GM12878 (cell line): Measurements from ENCODE around the gene FANCC. TPM values are rescaled to one million over a fixed set of nuclear protein-coding genes. Genes with fewer than 3 reads are reported as not detected.
A peak's percentile ranks its signal among the peaks of the same experiment; 100 is the strongest.

Experiments
- ATF7 ChIP-seq: fragments of 450-650 bp; IDR thresholded peaks from 2 replicates; pipeline ENCODE4 v1.6.1; 2016; ENCODE audit warnings: low read depth, mild to moderate bottlenecking
- BHLHE40 ChIP-seq, 2 experiments: fragments of 450-650 bp in 1 of 2; IDR thresholded peaks; 2 replicates each; pipeline ENCODE4 v1.6.1; 2011 to 2017; ENCODE audit warnings: low read depth in 2 of 2, borderline replicate concordance in 1 of 2, improper control_type of control experiment in 1 of 2, low read length in 1 of 2, mild to moderate bottlenecking in 1 of 2
- BRCA1 ChIP-seq: IDR thresholded peaks from 2 replicates; pipeline ENCODE4 v1.6.1; 2011; ENCODE audit warnings: low read depth, low read length, improper control_type of control experiment
- CBX5 ChIP-seq: sonication (generic); IDR thresholded peaks from 2 replicates; pipeline ENCODE4 v1.6.1; 2016; ENCODE audit warnings: low read depth, moderate library complexity, mild to moderate bottlenecking, inconsistent platforms
- CHD2 ChIP-seq: IDR thresholded peaks from 2 replicates; pipeline ENCODE4 v1.6.1; 2011; ENCODE audit warnings: low read depth, low read length, improper control_type of control experiment, borderline replicate concordance
- CREM ChIP-seq: IDR thresholded peaks from 2 replicates; pipeline ENCODE4 v1.6.1; 2014; ENCODE audit warnings: antibody characterized with exemption, low read depth
- E4F1 ChIP-seq: fragments of 450-650 bp; IDR thresholded peaks from 2 replicates; pipeline ENCODE4 v1.6.1; 2018; ENCODE audit warnings: borderline replicate concordance, mild to moderate bottlenecking; ENCODE audit not compliant: partially characterized antibody
- ESRRA ChIP-seq: IDR thresholded peaks from 2 replicates; pipeline ENCODE4 v1.6.1; 2012; ENCODE audit warnings: mild to moderate bottlenecking, low read length, improper control_type of control experiment
- ETV6 ChIP-seq, 2 experiments: fragments of 450-650 bp in 1 of 2; IDR thresholded peaks in 1 of 2; conservative IDR thresholded peaks in 1 of 2; 2 replicates each; pipeline ENCODE4 v1.6.1; 2014; ENCODE audit warnings: antibody characterized with exemption in 1 of 2, borderline replicate concordance in 1 of 2, low read depth in 1 of 2, mild to moderate bottlenecking in 1 of 2, moderate library complexity in 1 of 2
- IKZF1 ChIP-seq: fragments of 450-650 bp; conservative IDR thresholded peaks from 2 replicates; pipeline ENCODE4 v1.6.1; 2017; ENCODE audit warnings: antibody characterized with exemption, mild to moderate bottlenecking
- KAT2A ChIP-seq: conservative IDR thresholded peaks from 2 replicates; pipeline ENCODE4 v1.6.1; 2011; ENCODE audit warnings: low read depth, low read length; ENCODE audit not compliant: control insufficient read depth
- MAX ChIP-seq: IDR thresholded peaks from 2 replicates; pipeline ENCODE4 v1.6.1; 2012; ENCODE audit warnings: low read depth, low read length, improper control_type of control experiment
- MYB ChIP-seq: fragments of 150-350 bp; IDR thresholded peaks from 2 replicates; pipeline ENCODE4 v1.6.1; 2014; ENCODE audit warnings: mild to moderate bottlenecking, low read depth, low read length, borderline replicate concordance
- MYC ChIP-seq: IDR thresholded peaks from 2 replicates; pipeline ENCODE4 v1.6.1; 2011; ENCODE audit warnings: mild to moderate bottlenecking, low read length, moderate library complexity, inconsistent platforms; ENCODE audit not compliant: insufficient read depth, insufficient replicate concordance, insufficient read length, severe bottlenecking
- NFIC ChIP-seq: IDR thresholded peaks from 2 replicates; pipeline ENCODE4 v1.6.1; 2012; ENCODE audit warnings: low read depth, mild to moderate bottlenecking, inconsistent platforms, low read length, moderate library complexity
- NFYB ChIP-seq: IDR thresholded peaks from 2 replicates; pipeline ENCODE4 v1.6.1; 2011; ENCODE audit warnings: low read depth, mild to moderate bottlenecking, low read length, improper control_type of control experiment, moderate library complexity; ENCODE audit not compliant: insufficient read depth
- NRF1 ChIP-seq: conservative IDR thresholded peaks from 2 replicates; pipeline ENCODE4 v1.6.1; 2011; ENCODE audit warnings: mild to moderate bottlenecking, low read depth, low read length, improper control_type of control experiment
- PAX8 ChIP-seq: fragments of 450-650 bp; IDR thresholded peaks from 2 replicates; pipeline ENCODE4 v1.6.1; 2017; ENCODE audit warnings: mild to moderate bottlenecking, moderate library complexity
- RAD51 ChIP-seq: fragments of 450-650 bp; IDR thresholded peaks from 2 replicates; pipeline ENCODE4 v1.6.1; 2016; ENCODE audit warnings: moderate library complexity, mild to moderate bottlenecking, inconsistent platforms
- RB1 ChIP-seq: fragments of 450-650 bp; formaldehyde crosslinking; IDR thresholded peaks from 2 replicates; pipeline ENCODE4 v1.6.1; 2017; ENCODE audit warnings: mild to moderate bottlenecking, borderline replicate concordance
- SMC3 ChIP-seq: IDR thresholded peaks from 2 replicates; pipeline ENCODE4 v1.6.1; 2011; ENCODE audit warnings: low read length, improper control_type of control experiment, borderline replicate concordance
- USF2 ChIP-seq: IDR thresholded peaks from 2 replicates; pipeline ENCODE4 v1.6.1; 2011; ENCODE audit warnings: low read depth, low read length, improper control_type of control experiment, borderline replicate concordance
- ZBTB33 ChIP-seq: fragments of 450-650 bp; IDR thresholded peaks from 2 replicates; pipeline ENCODE4 v1.6.1; 2017; ENCODE audit warnings: mild to moderate bottlenecking
- ZNF274 ChIP-seq: IDR thresholded peaks from one replicate; pipeline ENCODE4 v1.8.0; 2011; ENCODE audit not compliant: insufficient read length, insufficient read depth
- ZNF622 ChIP-seq: fragments of 450-650 bp; IDR thresholded peaks from 2 replicates; pipeline ENCODE4 v1.6.1; 2017; ENCODE audit warnings: mild to moderate bottlenecking, inconsistent platforms
- polyA plus RNA-seq, 11 experiments: library from polyadenylated mRNA; depleted of rRNA in 4 of 11; unstranded in 6 of 11; stranded (reverse) in 5 of 11; fragments of >200 nt; fragmentation: Nextera tagmentation in 4 of 11; fragmentation: Illumina TruSeq in 1 of 11; extraction: Ambion mirVana in 4 of 11; extraction: Trizol in 1 of 11; gene quantifications; 1 replicate in 1 of 11; 2 replicates in 10 of 11; pipeline versions ENCODE4 v1.2.1 to v1.2.3, GENCODE V29; 2011 to 2016; ENCODE audit warnings: inconsistent platforms in 2 of 11, missing spikeins in 2 of 11, low read depth in 1 of 11
- total RNA-seq, 4 experiments: library from RNA; depleted of rRNA in 3 of 4; stranded (reverse); fragments of >200 nt in 3 of 4; fragmentation: Illumina TruSeq in 1 of 4; extraction: Trizol in 1 of 4; gene quantifications; 2 replicates each; pipeline versions ENCODE4 v1.2.1 to v1.2.3, GENCODE V29; 2013 to 2021

FANCC gene
- total and polyA plus RNA-seq, 10 of the 15 experiments (the other 5 are each of a cell fraction or from before 2014, with no cell fraction given) = 1.2 to 16.8 (median 10.5) TPM

GRCh38 chr9:95266649-95267048 is 50.9 kb downstream of the FANCC start (continued):
- TF ChIP-seq MYC (no peak), CREM (no peak), SMC3 (no peak), PAX8 (no peak), NRF1 (no peak), BHLHE40 (IDR thresholded peaks at IDR 0.05; ENCODE audit: borderline replicate concordance in 1 of 2, low read depth in 2 of 2, low read length in 1 of 2) (no peak), CHD2 (no peak), NFIC (0 out of 2 replicates have a peak, but pooled peaks have one; percentile 16), RB1 (no peak), ESRRA (no peak), RAD51 (peak; percentile 76), ATF7 (no peak), KAT2A (no peak), ZBTB33 (no peak), USF2 (peak; percentile 22; the same call in 1 of the 2 replicates), BRCA1 (no peak), ZNF622 (no peak), E4F1 (no peak), IKZF1 (no peak), NFYB (no peak), ZNF274 (no peak), MAX (peak; percentile 23; the same call in 1 of the 2 replicates), CBX5 (no peak), MYB (no peak), ETV6 (conservative IDR thresholded peaks at IDR 0.05 in 1 of 2, IDR thresholded peaks at IDR 0.05 in 1 of 2; ENCODE audit: borderline replicate concordance in 1 of 2, low read depth in 1 of 2) (0 out of 4 replicates have a peak, but pooled peaks of 1 of the 2 experiments have one; percentile 23)
